ENCODE measurements around the gene SLC25A24.
"Not testable (repeated sequence)": the region's sequence is repeated elsewhere in the genome, so short reads cannot be mapped to it uniquely, and the experiment has no call there.

SLC25A24 gene

GRCh38 chr1:108199781-108200686 lies at the start of gene SLC25A24:
Gene SLC25A24, minus strand, starts transcription at chr1:108200343. Its CDS starts 205 bp downstream, at chr1:108200138.
- no peaks in the 10 kb centered on the region for H3K4me1 ChIP-seq (ENCODE audit: control insufficient read depth, insufficient read depth, low read length)
- no peaks in the 10 kb centered on the region for H3K36me3 ChIP-seq (ENCODE audit: control insufficient read depth, insufficient read depth, low read length)
- peak within 1 kb of the TSS; percentile 15 for H3K4me3 ChIP-seq (ENCODE audit: low read length)
- no peaks in the 10 kb centered on the region for H3K9me3 ChIP-seq (ENCODE audit: control insufficient read depth, low read length)
- H3K27me3 ChIP-seq (ENCODE audit: control insufficient read depth, insufficient read depth, low read length), result no peaks in the 10 kb centered on the region
- peak within 1 kb of the TSS; percentile 87 for H3K9ac ChIP-seq (ENCODE audit: low read length)

- not testable (repeated sequence) for H3K36me3 ChIP-seq (ENCODE audit: control insufficient read depth, insufficient read depth, low read length); H3K4me1 ChIP-seq (ENCODE audit: control insufficient read depth, insufficient read depth, low read length); H3K27me3 ChIP-seq (ENCODE audit: control insufficient read depth, insufficient read depth, low read length); H3K9ac ChIP-seq (ENCODE audit: low read length); H3K9me3 ChIP-seq (ENCODE audit: control insufficient read depth, low read length); H3K4me3 ChIP-seq (ENCODE audit: low read length)
These were observed 43.8 kb upstream of the SLC25A24 start, which contains the start of gene NBPF4 for GRCh38 chr1:108243976-108244375. Gene NBPF4, minus strand, starts transcription at chr1:108244076. Its CDS starts 315 bp downstream, at chr1:108243761.

GRCh38 chr1:108239426-108239825 lies 39.3 kb upstream of the SLC25A24 start:
- not testable (repeated sequence) for H3K36me3 ChIP-seq (ENCODE audit: control insufficient read depth, insufficient read depth, low read length); H3K9ac ChIP-seq (ENCODE audit: low read length); H3K27me3 ChIP-seq (ENCODE audit: control insufficient read depth, insufficient read depth, low read length); H3K4me1 ChIP-seq (ENCODE audit: control insufficient read depth, insufficient read depth, low read length); H3K9me3 ChIP-seq (ENCODE audit: control insufficient read depth, low read length); H3K4me3 ChIP-seq (ENCODE audit: low read length)

- not testable (repeated sequence) for H3K9me3 ChIP-seq (ENCODE audit: control insufficient read depth, low read length); H3K4me3 ChIP-seq (ENCODE audit: low read length); H3K27me3 ChIP-seq (ENCODE audit: control insufficient read depth, insufficient read depth, low read length); H3K4me1 ChIP-seq (ENCODE audit: control insufficient read depth, insufficient read depth, low read length); H3K36me3 ChIP-seq (ENCODE audit: control insufficient read depth, insufficient read depth, low read length); H3K9ac ChIP-seq (ENCODE audit: low read length)
These were observed 35.2 kb upstream of the SLC25A24 start for GRCh38 chr1:108235308-108235707.

- not testable (repeated sequence) for H3K36me3 ChIP-seq (ENCODE audit: control insufficient read depth, insufficient read depth, low read length); H3K9ac ChIP-seq (ENCODE audit: low read length)
These were observed 32.0 kb upstream of the SLC25A24 start for GRCh38 chr1:108232183-108232582.

GRCh38 chr1:108229976-108230375 lies 29.8 kb upstream of the SLC25A24 start:
- not testable (repeated sequence) for H3K4me1 ChIP-seq (ENCODE audit: control insufficient read depth, insufficient read depth, low read length); H3K9me3 ChIP-seq (ENCODE audit: control insufficient read depth, low read length); H3K36me3 ChIP-seq (ENCODE audit: control insufficient read depth, insufficient read depth, low read length); H3K4me3 ChIP-seq (ENCODE audit: low read length); H3K27me3 ChIP-seq (ENCODE audit: control insufficient read depth, insufficient read depth, low read length); H3K9ac ChIP-seq (ENCODE audit: low read length)

More at GRCh38 chr1:108232183-108232582, 32.0 kb upstream of the SLC25A24 start:
- H3K4me3 ChIP-seq (ENCODE audit: low read length); H3K4me1 ChIP-seq (ENCODE audit: control insufficient read depth, insufficient read depth, low read length); H3K27me3 ChIP-seq (ENCODE audit: control insufficient read depth, insufficient read depth, low read length); H3K9me3 ChIP-seq (ENCODE audit: control insufficient read depth, low read length): not testable (repeated sequence)

- not testable (repeated sequence) for H3K27me3 ChIP-seq (ENCODE audit: control insufficient read depth, insufficient read depth, low read length); H3K4me3 ChIP-seq (ENCODE audit: low read length); H3K36me3 ChIP-seq (ENCODE audit: control insufficient read depth, insufficient read depth, low read length); H3K9me3 ChIP-seq (ENCODE audit: control insufficient read depth, low read length); H3K4me1 ChIP-seq (ENCODE audit: control insufficient read depth, insufficient read depth, low read length); H3K9ac ChIP-seq (ENCODE audit: low read length)
These were observed 27.6 kb upstream of the SLC25A24 start for GRCh38 chr1:108227772-108228171.

GRCh38 chr1:108226855-108227254 lies 26.7 kb upstream of the SLC25A24 start:
- not testable (repeated sequence) for H3K27me3 ChIP-seq (ENCODE audit: control insufficient read depth, insufficient read depth, low read length); H3K9ac ChIP-seq (ENCODE audit: low read length); H3K4me1 ChIP-seq (ENCODE audit: control insufficient read depth, insufficient read depth, low read length); H3K36me3 ChIP-seq (ENCODE audit: control insufficient read depth, insufficient read depth, low read length); H3K4me3 ChIP-seq (ENCODE audit: low read length); H3K9me3 ChIP-seq (ENCODE audit: control insufficient read depth, low read length)

- not testable (repeated sequence) for H3K27me3 ChIP-seq (ENCODE audit: control insufficient read depth, insufficient read depth, low read length); H3K9me3 ChIP-seq (ENCODE audit: control insufficient read depth, low read length); H3K4me3 ChIP-seq (ENCODE audit: low read length); H3K36me3 ChIP-seq (ENCODE audit: control insufficient read depth, insufficient read depth, low read length); H3K9ac ChIP-seq (ENCODE audit: low read length); H3K4me1 ChIP-seq (ENCODE audit: control insufficient read depth, insufficient read depth, low read length)
These were observed 23.1 kb upstream of the SLC25A24 start for GRCh38 chr1:108223226-108223625.

- H3K4me1 ChIP-seq (ENCODE audit: control insufficient read depth, insufficient read depth, low read length); H3K27me3 ChIP-seq (ENCODE audit: control insufficient read depth, insufficient read depth, low read length); H3K4me3 ChIP-seq (ENCODE audit: low read length); H3K9me3 ChIP-seq (ENCODE audit: control insufficient read depth, low read length); H3K36me3 ChIP-seq (ENCODE audit: control insufficient read depth, insufficient read depth, low read length); H3K9ac ChIP-seq (ENCODE audit: low read length): not testable (repeated sequence)
These were observed 17.5 kb upstream of the SLC25A24 start for GRCh38 chr1:108217515-108218174.

GRCh38 chr1:108217007-108217406 lies 16.9 kb upstream of the SLC25A24 start:
- H3K4me3 ChIP-seq (ENCODE audit: low read length); H3K9me3 ChIP-seq (ENCODE audit: control insufficient read depth, low read length); H3K9ac ChIP-seq (ENCODE audit: low read length); H3K36me3 ChIP-seq (ENCODE audit: control insufficient read depth, insufficient read depth, low read length); H3K27me3 ChIP-seq (ENCODE audit: control insufficient read depth, insufficient read depth, low read length); H3K4me1 ChIP-seq (ENCODE audit: control insufficient read depth, insufficient read depth, low read length): not testable (repeated sequence)

GRCh38 chr1:108216028-108216890 lies 16.1 kb upstream of the SLC25A24 start:
- not testable (repeated sequence) for H3K36me3 ChIP-seq (ENCODE audit: control insufficient read depth, insufficient read depth, low read length)

More at GRCh38 chr1:108216028-108216890, 16.1 kb upstream of the SLC25A24 start:
- not testable (repeated sequence) for H3K9ac ChIP-seq (ENCODE audit: low read length); H3K4me3 ChIP-seq (ENCODE audit: low read length); H3K4me1 ChIP-seq (ENCODE audit: control insufficient read depth, insufficient read depth, low read length); H3K9me3 ChIP-seq (ENCODE audit: control insufficient read depth, low read length); H3K27me3 ChIP-seq (ENCODE audit: control insufficient read depth, insufficient read depth, low read length)
